GM18520 (cell line): ENCODE measurements around the gene BSND.
A peak's percentile ranks its signal among the peaks of the same experiment; 100 is the strongest.
"Not testable (repeated sequence)": the region's sequence is repeated elsewhere in the genome, so short reads cannot be mapped to it uniquely, and the experiment has no call there.

Source experiments
- ATAC-seq: cut with Tn5 transposase; IDR thresholded peaks from one replicate; pipeline ENCODE4 v1.9.1; 2021; ENCODE audit not compliant: unreplicated experiment

BSND gene

GRCh38 chr1:54998677-54999076 lies at the start of gene BSND:
BSND (plus strand) TSS chr1:54998933; CDS start chr1:54999187, 254 bp downstream.
- no peak for ATAC-seq

- ATAC-seq = no peak
Measured at GRCh38 chr1:54949053-54949452, 49.7 kb upstream of the BSND start.

- no peak for ATAC-seq
Measured at GRCh38 chr1:54950006-54950368, 48.7 kb upstream of the BSND start.

GRCh38 chr1:54950369-54951163 lies 48.2 kb upstream of the BSND start:
- ATAC-seq = no peak

GRCh38 chr1:54951810-54952226 lies 46.9 kb upstream of the BSND start:
- ATAC-seq = no peak

GRCh38 chr1:54952950-54953718 lies 45.6 kb upstream of the BSND start:
- no peak for ATAC-seq

GRCh38 chr1:54953846-54954245 lies 44.9 kb upstream of the BSND start:
- no peak for ATAC-seq

GRCh38 chr1:54955359-54955758 lies 43.4 kb upstream of the BSND start:
- ATAC-seq = no peak

- ATAC-seq = no peak
Measured at GRCh38 chr1:54956726-54957125, 42.0 kb upstream of the BSND start.

- no peak for ATAC-seq
Measured at GRCh38 chr1:54959241-54959640, 39.5 kb upstream of the BSND start.

GRCh38 chr1:54962612-54963395 lies 35.9 kb upstream of the BSND start:
- ATAC-seq = no peak

- not testable (repeated sequence) for ATAC-seq
Measured at GRCh38 chr1:54963829-54964228, 34.9 kb upstream of the BSND start.

- peak; percentile 70 for ATAC-seq
Measured at GRCh38 chr1:54965624-54966340, 33.0 kb upstream of the BSND start.

- ATAC-seq = no peak
Measured at GRCh38 chr1:54967372-54967771, 31.4 kb upstream of the BSND start.

GRCh38 chr1:54968551-54968950 lies 30.2 kb upstream of the BSND start:
- ATAC-seq = no peak

GRCh38 chr1:54969879-54970278 lies 28.9 kb upstream of the BSND start:
- ATAC-seq = no peak

GRCh38 chr1:54970901-54971300 lies 27.8 kb upstream of the BSND start:
- ATAC-seq = no peak

GRCh38 chr1:54971317-54971791 lies 27.4 kb upstream of the BSND start:
- ATAC-seq = peak; percentile 81

GRCh38 chr1:54972436-54972835 lies 26.3 kb upstream of the BSND start:
- ATAC-seq = no peak

GRCh38 chr1:54973205-54973921 lies 25.4 kb upstream of the BSND start:
- no peak for ATAC-seq
